Small intestine (tissue), 7 donors: ENCODE results near the gene PDGFD. TPM values are rescaled to one million over a fixed set of nuclear protein-coding genes. Genes with fewer than 3 reads are reported as not detected.

ENCODE experiments used
- DNase-seq, 2 donors: peaks; one replicate each; pipeline versions ENCODE4 v3.0.0 to v3.0.0-alpha.2; 2013
- FAIRE-seq: peaks from 2 replicates; lab custom pipeline; 2012; peaks lifted over from hg19 to GRCh38; lab: Jason Lieb, UNC
- H3K27ac ChIP-seq, 3 donors: one replicate each; pipeline ENCODE4 v1.5.1; 2013; ENCODE audit warnings: low read length in 2 of 3, mild to moderate bottlenecking in 2 of 3, control low read depth in 1 of 3, inconsistent platforms in 1 of 3, low read depth in 1 of 3, moderate library complexity in 1 of 3
- H3K27me3 ChIP-seq, 3 donors: one replicate each; pipeline ENCODE4 v1.6.1; 2013; ENCODE audit warnings: low read length in 3 of 3, inconsistent platforms in 1 of 3; ENCODE audit not compliant: control insufficient read depth in 3 of 3, insufficient read depth in 3 of 3
- H3K36me3 ChIP-seq, 3 donors: one replicate each; pipeline ENCODE4 v1.6.1; 2013; ENCODE audit warnings: low read length in 3 of 3, inconsistent platforms in 1 of 3, low read depth in 1 of 3, mild to moderate bottlenecking in 1 of 3, moderate library complexity in 1 of 3; ENCODE audit not compliant: control insufficient read depth in 3 of 3, insufficient read depth in 2 of 3
- H3K4me1 ChIP-seq, 3 donors: one replicate each; pipeline ENCODE4 v1.6.1; 2013; ENCODE audit warnings: low read length in 2 of 3, inconsistent platforms in 1 of 3, low read depth in 1 of 3, mild to moderate bottlenecking in 1 of 3, moderate library complexity in 1 of 3; ENCODE audit not compliant: control insufficient read depth in 3 of 3, insufficient read depth in 2 of 3
- H3K4me3 ChIP-seq, 3 donors: one replicate each; pipeline ENCODE4 v1.5.1; 2013; ENCODE audit warnings: low read length in 3 of 3, control low read depth in 1 of 3, inconsistent platforms in 1 of 3, low read depth in 1 of 3, mild to moderate bottlenecking in 1 of 3, moderate library complexity in 1 of 3
- H3K9me3 ChIP-seq, 2 donors: one replicate each; pipeline ENCODE4 v1.6.1; 2013; ENCODE audit warnings: low read depth in 1 of 2, low read length in 1 of 2; ENCODE audit not compliant: control insufficient read depth in 2 of 2, insufficient read depth in 1 of 2
- WGBS, 3 donors: extraction: QIAGEN DNeasy Blood & Tissue Kit; methylation state at CpG; one replicate each; pipeline ENCODE4 v1.1.7; 2013; 5-methylcytosine and 5-hydroxymethylcytosine counted together
- polyA plus RNA-seq, 4 donors: library from polyadenylated mRNA; stranded (reverse) in 3 of 4; unstranded in 1 of 4; fragments of 200-250 nt in 3 of 4; fragments of 120-200 nt in 1 of 4; gene quantifications; one replicate each; pipeline versions ENCODE4 v1.2.1 to v1.2.3, GENCODE V29; 2013
- donor health status: healthy with polysubstance abuse.
- donor health status: control.
- donor health status: control.
- donor health status: Bipolar disorder and iron deficiency.
- donor health status: healthy.

PDGFD gene
- polyA plus RNA-seq, 4 donors: 0.81 to 20.0 (median 3.5) TPM; not detected in 1

DNA sequence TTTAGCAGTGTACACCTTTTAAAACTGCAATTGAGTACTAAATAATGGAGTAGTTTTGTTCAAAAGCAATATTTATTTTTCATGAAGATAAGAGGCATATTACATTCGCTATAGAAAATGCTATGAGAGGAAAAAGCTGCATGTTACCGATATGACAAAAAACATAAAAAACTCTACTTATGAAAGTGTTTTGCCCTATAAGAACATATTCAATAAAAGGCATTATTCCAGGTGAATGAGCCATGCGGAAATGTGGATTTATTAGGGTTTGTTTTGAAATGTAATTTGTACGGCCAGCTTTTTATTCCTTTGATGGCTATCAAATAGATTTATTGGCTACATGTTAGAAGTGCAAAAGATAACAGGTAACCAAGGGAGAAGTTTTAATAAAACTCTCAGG is 256.8 kb downstream of the PDGFD start:
- Histone ChIP-seq H3K27me3 (no peaks in the 10 kb centered on the region), H3K4me1 (no peaks in the 10 kb centered on the region), H3K4me3 (no peak overlapping the region), H3K9me3 (no peaks in the 10 kb centered on the region), H3K27ac (no peak overlapping the region), H3K36me3 (no peaks in the 10 kb centered on the region)
- WGBS, 3 donors: 68 to 79% (median 71%) methylated on average over 4 of the region's 4 CpGs
- FAIRE-seq: no peak
- DNase-seq: no peak

DNA sequence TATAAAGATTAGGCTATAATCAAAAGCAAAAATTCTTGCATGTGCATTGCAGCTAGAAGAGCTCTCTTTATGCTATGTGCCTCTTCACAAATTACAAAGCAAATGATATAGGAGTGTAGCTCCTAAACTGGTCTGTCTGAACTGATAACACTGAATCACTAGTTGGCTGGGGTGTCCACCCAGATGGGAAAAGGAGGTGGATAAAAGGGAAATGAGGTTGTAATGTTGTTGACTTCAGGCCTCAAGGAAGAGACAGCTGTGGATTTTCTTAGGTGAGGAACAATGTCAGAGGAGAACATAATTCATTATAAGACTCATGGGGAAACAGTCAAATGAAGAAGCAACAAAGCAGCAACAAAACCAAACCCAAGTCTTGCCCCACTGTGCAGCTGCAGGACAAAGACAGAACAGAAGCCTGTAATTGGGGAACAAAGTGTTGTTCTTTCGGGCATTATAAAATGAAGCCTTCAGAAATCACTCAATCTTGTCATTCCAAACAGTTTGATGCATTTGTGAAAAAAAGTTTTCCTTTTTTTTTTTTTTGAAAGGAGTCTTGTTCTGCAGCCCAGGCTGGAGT is 257.6 kb downstream of the PDGFD start:
- H3K36me3 ChIP-seq: no peaks in the 10 kb centered on the region
- no peak overlapping the region for H3K4me3 ChIP-seq
- WGBS, 3 donors: 68 to 94% (median 90%) methylated on average over 1 of the region's 1 CpG
- no peaks in the 10 kb centered on the region for H3K4me1 ChIP-seq
- H3K27me3 ChIP-seq: no peaks in the 10 kb centered on the region
- FAIRE-seq (no peak), DNase-seq (no peak)
- no peak overlapping the region for H3K27ac ChIP-seq
- no peaks in the 10 kb centered on the region for H3K9me3 ChIP-seq

DNA sequence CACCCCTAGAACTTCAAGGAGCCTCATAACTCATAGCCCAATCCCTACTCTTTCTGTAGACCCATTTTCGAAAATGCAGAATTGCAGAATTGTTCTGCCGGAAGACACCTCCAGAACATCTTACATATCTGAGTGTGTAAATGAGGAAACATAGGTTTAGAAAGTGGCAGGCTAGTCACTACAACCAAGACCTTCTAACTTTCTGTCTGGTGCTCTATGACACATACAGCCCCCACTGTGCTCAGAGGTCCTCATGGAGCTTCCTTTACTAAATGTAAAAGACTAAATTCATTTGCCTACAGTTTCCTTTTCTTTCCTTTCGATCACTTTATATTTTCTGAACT is 259.7 kb downstream of the PDGFD start:
- Histone ChIP-seq H3K4me3 (no peak overlapping the region), H3K9me3 (no peaks in the 10 kb centered on the region), H3K27ac (peak overlapping the region in 1 of 3 donors; percentile 36), H3K4me1 (no peaks in the 10 kb centered on the region), H3K27me3 (no peaks in the 10 kb centered on the region), H3K36me3 (no peaks in the 10 kb centered on the region)
- FAIRE-seq: no peak
- WGBS, 3 donors: 74 to 82% (median 80%) methylated on average over 3 of the region's 3 CpGs
- DNase-seq: no peak

DNA sequence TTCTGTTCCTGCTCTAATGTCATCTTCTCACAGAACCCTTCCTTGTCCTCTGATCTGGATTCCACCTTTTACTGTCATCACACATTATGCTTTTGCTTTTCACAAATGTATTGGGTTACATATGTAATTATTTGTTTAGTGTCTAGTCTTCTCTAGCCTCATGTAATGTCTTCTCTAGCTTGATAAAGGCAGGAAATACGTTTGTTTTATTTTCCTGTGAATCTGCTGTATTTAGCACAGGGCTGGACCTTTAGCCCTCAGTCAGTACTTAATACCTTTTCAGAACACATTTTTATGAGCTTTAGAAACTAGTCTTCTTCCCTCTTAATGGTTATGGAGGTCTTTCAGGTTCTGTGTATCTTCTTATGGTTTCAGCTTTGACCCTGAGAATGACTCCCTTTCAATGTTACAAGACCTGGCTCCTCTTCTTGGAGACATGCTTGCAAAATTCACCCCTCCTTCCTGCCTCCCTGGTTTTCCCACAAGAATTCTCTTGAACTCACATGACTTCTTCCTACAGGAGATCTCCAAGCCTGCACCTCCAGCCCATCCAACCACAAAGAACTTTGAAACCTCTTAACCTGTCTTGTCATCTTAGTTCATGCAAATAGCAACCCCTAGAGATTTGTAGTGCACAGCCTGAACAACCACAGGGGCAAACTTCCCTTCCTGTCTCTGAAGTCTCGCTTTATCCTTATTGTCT is 260.2 kb downstream of the PDGFD start:
- Histone ChIP-seq H3K36me3 (no peaks in the 10 kb centered on the region), H3K27me3 (no peaks in the 10 kb centered on the region), H3K4me3 (no peak overlapping the region), H3K9me3 (no peaks in the 10 kb centered on the region), H3K27ac (peak overlapping the region in 1 of 3 donors; percentile 36), H3K4me1 (no peaks in the 10 kb centered on the region)
- FAIRE-seq (no peak), DNase-seq (no peak)
- 48 to 60% (median 53%) methylated on average over 2 of the region's 2 CpGs for WGBS, 3 donors

DNA sequence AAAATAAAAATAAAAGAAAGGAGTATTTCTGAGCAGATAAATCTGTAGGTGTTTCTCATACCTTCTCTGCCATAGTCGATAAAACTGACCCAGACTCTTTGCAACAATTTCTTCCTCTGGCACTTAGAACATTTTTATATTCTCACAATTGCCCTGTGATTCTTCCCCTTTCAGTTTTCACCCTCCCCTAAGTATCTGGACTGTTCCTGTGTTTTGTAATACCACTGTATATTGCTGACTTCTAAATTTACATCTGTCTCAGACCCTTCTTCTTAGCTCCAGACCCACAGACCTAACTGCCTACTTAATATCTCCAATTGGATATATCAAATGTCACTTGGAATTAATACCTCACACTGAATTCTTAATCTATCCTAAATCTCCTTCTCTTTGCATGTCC is 261.0 kb downstream of the PDGFD start:
- FAIRE-seq (no peak), DNase-seq (no peak)
- H3K27ac ChIP-seq: no peak overlapping the region
- H3K4me3 ChIP-seq: no peak overlapping the region
- H3K36me3 ChIP-seq: no peaks in the 10 kb centered on the region
- no peaks in the 10 kb centered on the region for H3K27me3 ChIP-seq
- WGBS, 3 donors: 77 to 92% (median 88%) methylated on average over 1 of the region's 1 CpG
- no peaks in the 10 kb centered on the region for H3K9me3 ChIP-seq
- no peaks in the 10 kb centered on the region for H3K4me1 ChIP-seq

DNA sequence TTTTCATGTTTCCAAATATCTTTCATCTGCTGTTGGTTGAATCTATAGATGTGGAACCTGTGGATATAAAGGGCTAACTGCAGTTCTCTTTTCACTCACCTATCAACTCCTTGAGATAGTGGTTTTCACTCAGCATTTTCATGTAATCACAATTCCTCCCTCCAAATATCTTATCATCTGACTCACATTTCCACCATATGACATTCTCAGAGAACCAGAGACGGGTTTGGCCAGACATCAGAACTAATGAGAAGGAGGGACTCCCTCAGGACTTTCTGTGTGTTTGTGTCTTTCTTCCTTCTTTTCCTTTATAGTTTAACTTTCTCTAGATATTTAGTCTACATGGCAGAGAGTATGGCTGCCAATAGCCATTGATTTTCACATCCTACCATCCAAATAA is 262.3 kb downstream of the PDGFD start:
- Histone ChIP-seq H3K27ac (no peak overlapping the region), H3K27me3 (no peaks in the 10 kb centered on the region), H3K9me3 (no peaks in the 10 kb centered on the region), H3K36me3 (no peaks in the 10 kb centered on the region), H3K4me1 (no peaks in the 10 kb centered on the region), H3K4me3 (no peak overlapping the region)
- 68 to 75% (median 68%) methylated on average over 1 of the region's 1 CpG for WGBS, 3 donors
- FAIRE-seq (no peak), DNase-seq (no peak)

DNA sequence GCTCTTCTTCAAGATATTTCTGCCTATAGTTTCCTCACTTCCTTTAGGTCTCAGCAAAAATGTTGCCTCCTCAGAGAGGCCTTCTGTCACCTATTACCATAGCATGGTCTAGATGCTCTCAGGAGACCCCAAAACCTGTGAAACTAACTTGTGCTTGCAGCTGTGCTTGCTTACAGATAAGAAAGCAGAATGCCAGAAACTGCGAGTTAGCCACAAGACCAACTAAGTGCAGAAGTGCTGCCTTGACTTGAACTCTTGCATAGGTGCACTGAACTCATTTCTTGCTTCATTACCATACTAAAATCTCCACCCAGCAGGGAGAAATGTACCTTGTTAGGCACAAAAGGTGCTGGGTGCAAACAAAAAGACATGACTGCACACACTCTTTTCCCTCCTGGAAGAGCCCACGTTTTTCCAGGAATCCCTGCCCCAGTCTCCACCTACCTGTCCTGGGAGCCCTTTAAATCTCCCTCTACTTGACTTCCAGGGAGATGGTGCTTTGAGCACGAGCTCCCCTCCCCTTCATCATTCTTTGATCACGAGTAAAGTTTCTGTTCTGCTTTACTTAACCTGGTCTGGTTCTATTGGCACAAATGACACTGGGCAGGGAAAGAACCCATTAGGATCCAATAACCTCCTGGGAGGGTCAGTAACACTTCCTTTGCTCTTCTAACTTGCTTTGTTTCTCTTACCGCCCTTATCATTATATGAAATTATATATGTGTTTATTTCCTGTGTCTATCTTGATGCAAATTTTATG is 265.2 kb downstream of the PDGFD start:
- no peak for DNase-seq
- Histone ChIP-seq H3K27ac (peak overlapping the region in 1 of 3 donors; percentile 48), H3K4me3 (no peak overlapping the region), H3K9me3 (no peaks in the 10 kb centered on the region), H3K27me3 (no peaks in the 10 kb centered on the region), H3K4me1 (no peaks in the 10 kb centered on the region), H3K36me3 (no peaks in the 10 kb centered on the region)
- FAIRE-seq: no peak
- 52 to 70% (median 60%) methylated on average over 5 of the region's 5 CpGs for WGBS, 3 donors

DNA sequence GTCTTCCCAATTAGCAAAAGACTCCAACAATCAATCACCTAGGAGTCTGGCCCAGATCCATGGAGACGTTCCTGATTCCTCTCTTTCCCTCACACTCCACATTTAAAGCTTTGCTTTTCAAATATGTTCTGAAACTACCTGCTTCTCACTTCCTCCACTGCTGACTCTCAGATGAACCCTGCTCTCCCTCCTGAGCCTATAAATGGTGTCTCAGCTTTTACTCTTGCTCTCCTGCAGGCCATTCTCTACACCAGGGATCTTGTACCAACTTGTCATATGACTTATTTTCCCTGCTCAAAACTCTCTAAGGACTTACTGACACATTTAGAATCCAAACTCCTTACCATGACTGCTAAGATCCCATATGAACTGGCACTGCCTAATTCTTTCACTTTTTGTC is 265.9 kb downstream of the PDGFD start:
- H3K27ac ChIP-seq: peak overlapping the region in 1 of 3 donors; percentile 48
- H3K36me3 ChIP-seq: no peaks in the 10 kb centered on the region
- 16 to 24% (median 22%) methylated on average over 1 of the region's 1 CpG for WGBS, 3 donors
- H3K9me3 ChIP-seq: no peaks in the 10 kb centered on the region
- FAIRE-seq: no peak
- DNase-seq: no peak
- H3K4me3 ChIP-seq: no peak overlapping the region
- no peaks in the 10 kb centered on the region for H3K27me3 ChIP-seq
- H3K4me1 ChIP-seq: no peaks in the 10 kb centered on the region
